Activated CD4-positive, alpha-beta T cell treated with anti-CD3 and anti-CD28 coated beads, Interleukin-10, Interleukin-2, amounts not matched to agents 100 ng/mL and 50 ng/mL, durations not matched to agents 16 hours and 8 hours (primary cell): ENCODE results near the gene DNAJC1.

Source experiments
- DNase-seq: peaks from one replicate; pipeline ENCODE4 v3.0.0-alpha.2; 2020

DNAJC1 gene

DNA sequence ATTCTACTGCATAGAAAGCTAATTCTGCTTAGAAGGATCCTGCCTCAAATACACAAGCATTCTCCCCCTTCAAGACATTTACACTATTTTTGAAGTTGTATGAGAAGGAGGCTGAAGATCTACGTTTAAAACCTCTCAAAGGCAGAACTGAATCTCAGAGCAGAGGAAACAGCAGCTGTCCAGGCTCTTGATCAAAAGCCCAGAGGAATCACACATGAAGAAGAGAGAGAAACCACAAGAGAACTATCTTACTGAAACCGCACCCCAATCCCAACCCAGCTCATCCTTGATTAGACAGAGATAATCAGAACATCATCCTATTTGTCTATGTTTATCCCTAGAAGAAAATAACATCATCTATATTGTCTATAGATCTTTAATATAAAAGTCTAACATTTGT lies 2.2 kb upstream of the DNAJC1 start:
- no peak for DNase-seq

DNA sequence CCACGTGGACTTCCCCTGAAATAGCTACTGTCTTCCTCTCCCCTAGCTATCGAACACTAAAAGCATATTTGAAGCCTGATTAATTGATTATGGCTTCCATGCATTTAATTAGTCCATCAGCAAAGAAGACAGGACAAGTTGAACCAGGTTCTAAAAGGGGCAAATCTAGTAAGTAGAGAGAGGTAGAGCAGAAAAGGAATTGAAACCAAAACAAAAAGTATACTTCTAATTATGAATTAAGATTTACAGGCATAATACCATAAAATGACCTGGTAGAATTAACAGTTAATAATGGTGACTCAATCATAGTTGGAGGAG lies 393 bp upstream of the DNAJC1 start:
- DNase-seq = no peak

DNA sequence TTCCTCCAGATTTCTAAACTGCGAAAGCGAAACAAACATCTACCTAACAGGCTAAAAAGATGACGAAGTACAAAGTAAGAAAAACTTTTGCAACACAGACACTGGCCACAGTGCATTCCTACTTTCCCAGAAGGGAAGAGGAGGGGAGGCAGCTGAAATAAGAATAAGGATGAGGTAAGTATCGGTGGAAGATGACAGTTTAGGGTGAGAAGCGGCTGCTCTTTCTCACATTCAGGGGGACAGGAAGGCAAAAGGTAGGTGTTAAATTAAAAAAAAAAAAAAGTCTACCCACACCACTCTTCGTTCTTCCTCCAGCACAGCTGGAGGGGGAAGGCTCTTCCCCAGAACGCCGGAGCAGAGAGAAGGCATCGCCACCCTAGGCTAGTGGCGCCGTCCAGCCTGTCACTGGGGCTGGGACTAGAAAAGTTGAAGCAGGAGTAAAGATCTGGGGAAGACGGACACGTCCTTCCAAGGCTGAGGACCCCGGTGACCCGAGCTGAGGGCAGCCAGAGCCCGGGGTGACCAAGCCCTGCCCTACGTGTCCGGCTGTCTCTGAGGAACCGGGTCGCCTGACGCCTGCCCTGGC lies 846 bp downstream of the DNAJC1 start:
- peak; percentile 37 for DNase-seq

- DNase-seq = no peak
Measured at GRCh38 chr10:21995557-21995956, 8.0 kb downstream of the DNAJC1 start.

DNA sequence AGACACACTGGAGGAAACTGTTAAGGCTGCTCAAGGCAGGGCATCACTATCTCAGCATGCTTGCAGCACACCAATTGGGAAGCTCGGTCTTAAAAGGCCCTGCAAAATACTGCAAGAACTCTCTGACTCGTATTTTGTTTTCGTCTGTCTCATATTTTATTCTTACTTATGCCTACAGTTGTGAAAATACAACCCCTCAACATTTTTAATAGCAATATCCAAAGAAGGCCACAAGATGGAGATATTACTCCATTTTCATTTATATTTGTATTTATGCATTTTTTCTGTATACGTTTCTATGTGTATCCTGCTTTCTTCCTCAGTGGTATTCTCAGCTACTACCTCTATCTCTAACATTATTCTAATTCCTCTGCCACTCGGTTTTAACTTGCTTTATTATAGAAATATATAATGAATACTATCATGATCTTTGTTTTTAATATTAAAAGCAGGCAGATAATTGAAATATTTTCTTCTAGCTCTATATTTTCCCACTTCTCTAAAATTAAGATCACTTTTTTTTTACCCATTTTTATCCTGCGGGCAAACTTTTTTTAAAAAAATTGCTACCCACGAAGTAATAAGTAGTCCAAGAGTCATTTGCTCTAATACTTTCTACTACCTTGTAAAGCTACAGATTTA lies 10.0 kb downstream of the DNAJC1 start:
- DNase-seq = peak; percentile 38

- DNase-seq = no peak
Measured at GRCh38 chr10:21991785-21992184, 11.7 kb downstream of the DNAJC1 start.

GRCh38 chr10:21990449-21990848 lies 13.1 kb downstream of the DNAJC1 start:
- DNase-seq = no peak

DNA sequence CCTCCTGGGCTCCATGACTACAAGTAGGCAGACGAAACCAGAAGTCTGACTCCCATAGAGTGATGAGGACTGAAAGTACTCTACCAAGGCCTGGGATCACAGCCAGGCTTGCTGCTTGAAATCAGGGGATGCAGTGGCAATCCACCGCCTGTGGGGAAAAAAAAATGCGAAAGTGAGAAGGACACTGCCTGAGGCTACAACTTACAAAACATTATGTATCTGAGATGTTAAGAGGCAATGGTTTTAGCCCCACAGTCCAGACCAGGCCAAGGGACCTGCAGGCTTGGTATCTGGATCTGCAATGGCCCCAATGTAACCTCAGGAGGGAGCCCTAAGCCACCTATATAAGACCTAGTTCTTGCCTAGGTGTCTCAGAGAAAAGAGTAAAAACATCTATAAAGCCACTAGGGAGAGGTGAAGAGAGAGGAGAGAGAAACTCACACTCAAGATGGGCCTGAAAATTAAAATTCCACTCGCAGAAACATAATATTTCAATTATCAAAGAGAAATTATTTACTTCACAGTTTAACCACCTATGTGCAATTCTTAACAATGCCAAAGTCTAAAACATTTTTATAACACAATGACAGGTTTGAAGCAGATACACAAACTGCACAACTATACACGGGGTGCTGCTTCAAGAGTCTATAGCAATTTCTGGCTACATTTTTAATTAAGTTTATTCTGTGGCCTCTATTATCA lies 13.9 kb downstream of the DNAJC1 start:
- peak; percentile 43 for DNase-seq

DNA sequence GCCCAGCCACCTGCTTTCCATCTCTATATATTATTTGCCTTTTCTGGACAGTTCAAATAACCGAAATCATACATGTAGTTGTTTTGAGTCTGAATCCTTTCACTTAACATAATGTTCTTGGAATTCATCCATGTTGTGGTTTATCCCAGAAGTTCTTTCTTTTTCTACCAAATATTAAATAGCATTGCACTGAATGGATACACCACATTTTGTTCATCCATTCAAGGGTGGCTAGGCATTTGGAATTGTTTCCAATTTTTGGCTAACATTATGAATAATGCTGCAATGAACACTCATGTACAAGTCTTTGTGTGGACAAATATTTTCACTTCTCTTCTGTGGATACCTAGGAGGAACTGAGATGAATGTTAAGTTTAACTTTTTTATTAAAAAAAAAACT lies 18.0 kb downstream of the DNAJC1 start:
- DNase-seq = no peak

GRCh38 chr10:21981118-21981517 lies 22.4 kb downstream of the DNAJC1 start:
- DNase-seq = no peak

DNA sequence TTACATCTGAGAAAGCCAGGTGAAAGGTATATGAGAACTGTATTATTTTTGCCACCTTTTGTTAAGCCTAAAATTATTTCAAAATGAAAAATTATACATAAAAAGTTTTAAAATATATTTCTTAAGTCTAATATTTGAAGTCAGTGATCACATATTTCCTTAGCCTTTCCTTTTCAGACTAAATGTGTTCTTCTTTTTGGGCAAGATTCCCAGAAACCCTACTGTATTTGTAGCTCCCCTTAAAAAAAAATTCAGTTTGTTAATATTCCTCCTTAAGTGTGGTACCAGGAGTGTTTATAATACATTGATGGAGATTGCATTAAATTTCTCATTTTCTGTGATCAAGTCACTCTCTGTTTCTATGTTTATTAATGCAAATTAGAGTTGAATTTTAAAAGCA lies 22.8 kb downstream of the DNAJC1 start:
- no peak for DNase-seq

DNA sequence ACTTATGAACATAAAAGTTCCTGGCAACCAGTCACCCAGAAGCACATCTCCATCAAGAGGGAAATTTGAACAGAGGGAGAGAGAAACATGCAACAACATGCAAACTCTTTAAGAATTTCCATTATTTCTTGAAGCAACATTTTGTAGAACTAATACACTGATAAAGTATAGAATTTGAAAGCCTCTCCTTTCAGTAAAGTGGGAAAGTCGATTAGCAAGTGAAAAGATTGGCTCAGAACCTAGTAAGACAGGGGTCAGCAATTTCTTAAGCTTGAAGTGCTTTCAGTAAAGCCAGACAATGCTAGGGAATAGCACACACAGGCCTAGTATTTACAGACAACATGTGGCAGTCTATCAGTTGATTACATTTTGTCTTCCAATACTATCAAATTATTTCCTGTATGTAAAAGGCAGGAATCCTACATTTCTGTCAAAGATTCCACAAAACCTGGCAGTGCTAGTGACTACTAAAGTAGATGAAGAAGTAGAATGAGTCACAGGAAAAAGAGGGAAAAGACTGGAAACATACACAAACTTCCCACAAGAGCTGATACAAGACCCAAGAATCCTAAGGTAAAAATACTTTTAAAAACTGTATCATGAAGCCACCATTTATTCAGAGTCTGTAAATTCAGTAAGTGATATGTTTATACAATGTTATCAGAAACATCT lies 25.2 kb downstream of the DNAJC1 start:
- no peak for DNase-seq

GRCh38 chr10:21976739-21977138 lies 26.8 kb downstream of the DNAJC1 start:
- DNase-seq = no peak

GRCh38 chr10:21976280-21976679 lies 27.2 kb downstream of the DNAJC1 start:
- no peak for DNase-seq

DNA sequence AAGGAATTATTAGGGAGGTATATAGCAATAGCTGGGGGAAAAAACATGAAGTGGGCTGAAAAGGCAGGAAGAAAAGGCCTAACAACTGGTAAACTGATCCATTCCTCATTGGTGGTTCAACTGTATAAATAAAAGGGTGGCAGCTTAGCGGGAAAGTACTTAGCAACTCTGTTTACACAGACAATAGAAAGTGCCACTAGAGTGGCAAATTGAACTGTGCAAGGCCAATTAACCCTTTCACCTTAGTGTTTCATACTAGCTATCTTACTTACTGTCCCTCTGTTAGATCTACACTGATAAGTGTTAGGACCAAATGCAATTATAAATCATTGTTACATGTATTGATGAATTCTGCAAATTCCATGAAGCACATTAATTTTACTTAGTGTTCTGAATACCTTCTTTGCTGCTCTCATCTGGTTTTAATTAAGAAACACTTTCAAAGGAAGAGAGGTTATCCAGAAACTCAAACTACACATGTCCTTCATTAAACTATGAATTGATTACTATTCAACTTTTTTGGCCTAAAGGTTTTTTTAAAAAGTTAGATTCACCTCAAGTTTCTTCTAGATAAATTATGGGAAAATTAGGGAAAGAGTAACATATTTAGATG lies 28.0 kb downstream of the DNAJC1 start:
- no peak for DNase-seq

DNA sequence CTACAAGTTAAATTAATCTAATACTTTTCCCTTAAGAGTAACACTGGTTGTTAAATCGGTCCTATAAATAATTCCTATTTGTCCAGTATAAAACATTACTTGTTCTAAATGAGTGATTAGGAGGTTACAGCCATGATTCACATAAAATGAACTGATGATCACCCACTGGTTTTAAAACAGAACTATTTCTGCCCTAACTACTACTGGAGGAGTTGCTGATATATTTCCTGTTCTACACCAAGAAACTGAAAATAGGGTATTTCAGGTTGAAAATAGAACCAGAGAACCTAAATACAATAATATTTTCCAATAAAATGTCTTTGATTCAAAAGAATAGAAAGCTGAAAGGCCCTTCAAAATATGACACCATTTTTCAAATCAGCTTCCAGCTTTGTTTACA lies 30.9 kb downstream of the DNAJC1 start:
- DNase-seq = no peak

DNA sequence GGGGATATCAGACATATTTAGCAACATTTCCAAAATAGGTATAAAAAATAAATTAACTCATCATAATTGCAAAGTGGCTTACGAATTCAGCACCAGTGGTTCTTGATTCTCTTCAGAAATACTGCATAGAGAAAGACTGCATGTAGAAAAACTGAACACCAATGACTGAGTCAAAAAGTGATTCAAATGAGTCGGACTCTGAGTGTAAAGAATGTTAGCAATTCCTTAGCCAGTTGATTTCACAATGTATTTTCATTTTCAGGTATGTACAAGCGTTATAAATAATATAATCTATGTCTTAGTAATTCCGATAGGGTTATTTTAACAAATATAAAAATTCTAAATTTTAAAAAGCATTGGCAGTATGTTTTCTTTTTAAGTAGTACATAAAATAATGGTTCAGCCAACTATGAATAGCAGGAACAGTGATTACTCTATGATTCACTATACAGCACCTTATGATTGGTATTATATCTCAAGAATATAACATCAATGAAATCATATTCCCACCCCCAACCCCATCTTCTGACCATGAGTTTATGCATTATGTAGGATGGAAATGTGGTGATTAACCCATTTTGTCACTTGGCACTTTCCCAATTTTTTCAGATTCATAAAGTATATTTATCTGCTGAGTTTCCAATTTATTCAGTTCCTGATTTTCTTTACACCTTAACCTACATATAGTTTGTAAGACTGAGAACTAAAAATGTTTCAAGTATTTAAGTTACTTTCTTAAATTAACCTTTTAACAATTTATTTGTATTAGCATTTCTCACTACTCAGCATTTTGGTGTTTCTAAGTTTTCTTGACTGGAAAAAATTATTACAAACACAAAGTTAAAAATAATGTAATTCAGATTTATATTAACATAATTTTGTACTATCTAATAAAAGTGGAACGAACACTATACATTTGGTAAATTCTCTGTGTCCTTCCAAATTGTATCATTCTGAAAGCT lies 33.9 kb downstream of the DNAJC1 start:
- DNase-seq = peak; percentile 7

- DNase-seq = no peak
Measured at GRCh38 chr10:21964983-21965665, 38.4 kb downstream of the DNAJC1 start.

DNA sequence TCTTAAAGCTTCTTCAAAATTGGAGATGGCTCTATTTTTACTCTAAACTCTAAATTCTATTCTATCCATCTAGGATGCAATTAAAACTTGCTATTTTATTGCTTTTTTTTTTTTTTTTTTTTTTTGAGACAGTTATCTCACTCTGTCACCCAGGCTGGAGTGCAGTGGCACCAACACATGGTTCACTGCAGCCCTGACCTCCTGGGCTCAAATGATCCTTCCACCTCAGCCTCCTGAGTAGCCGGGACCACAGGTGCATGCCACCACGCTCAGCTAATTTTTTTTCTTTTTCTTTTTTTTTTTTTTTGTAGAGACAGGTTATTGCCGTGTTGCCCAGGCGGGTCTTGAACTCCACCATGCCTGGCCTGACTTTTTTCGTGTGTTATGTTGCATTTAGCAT lies 41.2 kb downstream of the DNAJC1 start:
- DNase-seq = no peak

- DNase-seq = no peak
Measured at GRCh38 chr10:21961847-21962246, 41.7 kb downstream of the DNAJC1 start.

GRCh38 chr10:21959998-21960397 lies 43.5 kb downstream of the DNAJC1 start:
- DNase-seq = no peak

DNA sequence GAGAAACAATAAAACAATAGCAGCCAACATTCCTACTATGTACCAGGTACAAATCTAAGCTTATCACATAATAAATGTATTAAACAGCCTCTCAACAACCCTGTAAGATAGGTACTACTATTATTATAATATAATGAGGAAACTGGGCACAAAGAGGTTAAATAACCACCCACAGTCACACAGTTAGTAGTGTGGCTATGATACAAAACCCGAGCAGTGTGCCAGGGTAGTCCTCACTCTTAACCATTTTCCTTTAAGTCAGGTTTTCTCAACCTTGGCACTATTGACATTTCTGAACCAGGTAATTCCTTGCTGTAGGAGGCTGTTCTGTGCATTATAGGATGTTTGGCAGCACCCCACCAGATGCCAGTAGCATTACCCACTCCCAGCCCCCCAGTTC lies 48.8 kb downstream of the DNAJC1 start:
- DNase-seq = no peak
